ENCODE measurements around the gene PRMT2.
"Not testable (repeated sequence)": the region's sequence is repeated elsewhere in the genome, so short reads cannot be mapped to it uniquely, and the experiment has no call there.

PRMT2 gene

GRCh38 chr21:46616656-46617055 is 18.8 kb upstream of the PRMT2 start:
- no peak for FAIRE-seq
- no peak for DNase-seq (ENCODE audit: extremely low spot score, insufficient read length, low read depth)

GRCh38 chr21:46617267-46618051 is 18.0 kb upstream of the PRMT2 start:
- no peak for DNase-seq (ENCODE audit: extremely low spot score, insufficient read length, low read depth)
- FAIRE-seq: no peak

GRCh38 chr21:46618738-46619379 is 16.6 kb upstream of the PRMT2 start:
- FAIRE-seq: no peak
- DNase-seq (ENCODE audit: extremely low spot score, insufficient read length, low read depth): no peak

GRCh38 chr21:46619846-46620245 is 15.6 kb upstream of the PRMT2 start:
- DNase-seq (ENCODE audit: extremely low spot score, insufficient read length, low read depth): no peak
- FAIRE-seq: no peak

- no peak for FAIRE-seq
Observed at GRCh38 chr21:46620846-46621245, 14.6 kb upstream of the PRMT2 start.

GRCh38 chr21:46621457-46622182 is 13.9 kb upstream of the PRMT2 start:
- FAIRE-seq: no peak
- DNase-seq (ENCODE audit: extremely low spot score, insufficient read length, low read depth): no peak

More at GRCh38 chr21:46620846-46621245, 14.6 kb upstream of the PRMT2 start:
- DNase-seq (ENCODE audit: extremely low spot score, insufficient read length, low read depth): no peak

DNA sequence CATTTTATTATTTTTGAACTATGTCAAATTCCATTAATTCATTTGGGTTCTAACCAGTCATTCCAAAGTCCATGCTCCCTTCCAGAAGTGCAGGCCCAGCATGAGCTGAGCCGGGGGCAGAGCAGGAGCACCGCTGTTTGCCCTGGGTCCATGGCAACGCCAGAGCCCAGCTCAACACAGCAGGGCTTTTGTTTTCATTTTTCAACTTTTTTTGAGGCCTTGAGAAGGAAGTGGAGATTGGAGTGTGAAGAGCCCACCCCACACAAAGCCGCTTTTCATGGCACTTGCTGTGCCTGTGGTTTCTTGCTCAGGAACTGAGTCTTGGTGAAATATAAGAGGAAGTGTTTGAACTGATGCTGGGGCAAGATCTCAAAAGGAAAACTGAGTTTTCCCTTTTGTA is 13.2 kb upstream of the PRMT2 start:
- DNase-seq (ENCODE audit: extremely low spot score, insufficient read length, low read depth): no peak

DNA sequence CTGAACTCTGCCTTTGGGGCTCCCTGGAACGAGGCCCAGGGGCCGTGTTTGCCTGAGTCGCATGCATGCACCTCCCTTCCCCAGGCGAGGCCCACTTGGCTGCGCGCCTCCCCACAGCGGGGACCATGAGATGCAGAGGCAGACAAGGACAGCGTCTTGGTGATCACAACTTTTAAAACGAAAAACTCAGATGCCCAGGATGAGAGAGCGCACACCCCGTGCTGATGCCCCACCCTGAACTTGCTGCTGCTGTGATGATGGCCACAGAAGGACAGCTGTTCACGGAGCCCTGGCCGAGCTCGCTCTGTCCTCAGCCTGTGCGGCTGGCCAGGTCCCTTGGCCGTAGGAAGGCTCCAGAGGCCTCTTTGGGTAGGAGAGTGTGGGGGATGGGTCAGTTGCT is 11.4 kb upstream of the PRMT2 start:
- FAIRE-seq (no peak), DNase-seq (ENCODE audit: extremely low spot score, insufficient read length, low read depth) (no peak)

More for the DNA sequence above, 13.2 kb upstream of the PRMT2 start:
- FAIRE-seq: no peak

DNA sequence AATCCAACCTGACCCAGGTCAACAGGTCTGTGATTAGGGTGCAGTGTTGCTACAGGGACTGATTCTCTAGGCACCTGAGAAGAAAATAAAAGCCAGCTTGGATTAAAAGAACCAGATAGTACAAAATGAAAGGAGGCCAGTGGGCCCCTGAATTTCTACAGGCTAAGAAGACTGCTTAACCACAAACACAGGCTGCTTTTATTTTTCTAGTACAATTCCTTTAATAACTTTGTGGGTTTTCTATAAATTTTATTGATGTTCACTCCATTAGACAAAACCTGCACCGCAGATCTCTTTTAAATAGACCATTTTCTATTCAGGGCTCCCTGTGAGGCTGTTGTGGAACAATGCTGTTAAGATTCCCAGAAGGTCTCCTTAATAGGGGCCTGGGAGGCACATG is 9.7 kb upstream of the PRMT2 start:
- FAIRE-seq (no peak), DNase-seq (ENCODE audit: extremely low spot score, insufficient read length, low read depth) (no peak)

DNA sequence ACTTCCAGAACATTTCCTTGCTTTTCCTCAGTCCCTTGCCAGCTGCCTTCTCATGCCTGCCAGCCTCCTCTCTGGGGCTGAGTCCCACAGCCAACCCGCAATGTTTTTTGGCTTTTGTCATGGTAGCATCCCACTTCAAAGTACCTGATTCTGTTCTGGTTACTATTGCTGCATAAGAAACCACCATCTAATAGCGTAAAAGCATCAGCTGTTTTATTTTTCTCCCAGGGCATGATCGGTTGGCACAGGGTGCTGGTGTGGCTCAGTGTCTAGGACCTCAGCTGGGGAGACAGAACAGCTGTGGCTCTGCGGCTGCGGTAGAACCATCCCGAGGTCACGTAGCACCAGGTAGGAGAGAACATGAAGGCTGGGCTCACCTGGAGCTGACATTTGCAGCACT is 8.9 kb upstream of the PRMT2 start:
- no peak for DNase-seq (ENCODE audit: extremely low spot score, insufficient read length, low read depth)
- FAIRE-seq: no peak

DNA sequence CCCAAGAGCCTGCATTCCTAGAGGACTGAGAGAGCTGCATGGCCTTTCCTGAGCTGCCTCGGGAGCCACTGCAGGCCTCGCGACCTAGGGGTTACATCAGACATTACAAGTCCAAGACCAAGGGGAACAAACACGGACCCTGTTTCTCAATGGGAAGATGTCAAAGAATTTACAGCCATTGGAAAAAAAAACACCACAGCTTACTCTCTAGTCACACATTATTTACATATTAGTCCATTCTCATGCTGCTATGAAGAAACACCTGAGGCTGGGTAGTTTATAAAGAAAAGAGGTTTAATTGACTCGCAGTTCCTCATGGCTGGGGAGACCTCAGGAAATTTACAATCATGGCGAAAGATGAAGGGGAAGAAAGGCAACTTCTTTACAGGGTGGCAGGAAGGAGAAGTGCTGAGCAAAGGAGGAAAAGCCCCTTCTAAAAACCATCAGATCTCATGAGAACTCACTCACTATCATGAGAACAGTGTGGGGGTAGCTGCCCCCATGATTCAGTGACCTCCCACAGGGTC is 8.4 kb upstream of the PRMT2 start:
- FAIRE-seq: no peak
- no peak for DNase-seq (ENCODE audit: extremely low spot score, insufficient read length, low read depth)

DNA sequence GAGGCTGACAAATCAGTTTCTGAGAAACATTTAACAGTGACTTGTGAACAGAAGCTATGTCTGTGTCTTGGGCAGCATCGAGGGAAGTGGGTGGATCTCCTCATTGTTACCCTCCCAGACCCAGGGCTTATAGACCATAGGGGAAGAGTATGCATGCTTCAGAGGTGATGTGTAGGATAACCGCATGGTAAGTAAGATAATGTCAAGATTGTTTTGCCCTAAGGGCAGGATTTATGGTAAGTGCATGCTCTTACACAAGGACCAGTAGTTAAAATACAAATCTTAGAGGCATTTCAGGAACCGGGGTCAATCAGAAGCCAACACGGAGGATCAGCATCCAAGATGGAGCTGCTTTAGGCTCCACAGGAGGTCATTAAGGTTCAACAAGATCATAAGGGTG is 7.7 kb upstream of the PRMT2 start:
- DNase-seq (ENCODE audit: extremely low spot score, insufficient read length, low read depth): no peak
- FAIRE-seq: no peak

DNA sequence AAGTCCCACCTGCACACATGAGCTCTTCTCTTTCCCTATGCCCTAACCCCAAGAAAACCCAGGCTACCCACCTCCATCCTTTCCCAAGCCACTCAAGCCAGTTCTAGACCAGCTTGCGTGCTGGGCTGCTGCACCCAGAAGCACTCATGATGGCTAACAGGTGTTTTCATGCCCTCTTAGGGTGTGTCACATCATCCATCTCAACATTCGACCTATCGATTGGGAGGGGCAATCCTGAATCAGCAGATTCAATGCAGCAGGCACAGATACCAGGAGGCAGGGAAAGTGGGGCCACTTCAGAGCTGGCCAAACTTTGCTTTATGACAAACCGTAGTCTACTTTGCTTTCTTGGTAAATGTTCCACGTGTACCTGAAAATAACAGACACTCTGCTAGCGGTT is 6.6 kb upstream of the PRMT2 start:
- DNase-seq (ENCODE audit: extremely low spot score, insufficient read length, low read depth) (no peak), FAIRE-seq (no peak)

DNA sequence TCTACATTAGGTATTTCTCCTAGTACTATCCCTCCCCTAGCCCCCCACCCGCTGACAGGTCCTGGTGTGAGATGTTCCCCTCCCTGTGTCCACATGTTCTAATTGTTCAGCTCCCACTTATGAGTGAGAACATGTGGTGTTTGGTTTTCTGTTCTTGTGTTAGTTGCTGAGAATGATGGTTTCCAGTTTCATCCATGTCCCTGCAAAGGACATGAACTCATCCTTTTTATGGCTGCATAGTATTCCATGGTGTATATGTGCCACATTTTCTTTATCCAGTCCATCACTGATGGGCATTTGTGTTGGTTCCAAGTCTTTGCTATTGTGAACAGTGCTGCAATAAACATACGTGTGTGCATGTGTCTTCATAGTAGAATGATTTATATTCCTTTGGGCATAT is 4.6 kb upstream of the PRMT2 start:
- DNase-seq (ENCODE audit: extremely low spot score, insufficient read length, low read depth); FAIRE-seq: not testable (repeated sequence)

GRCh38 chr21:46633566-46633965 is 1.9 kb upstream of the PRMT2 start:
- FAIRE-seq (no peak), DNase-seq (ENCODE audit: extremely low spot score, insufficient read length, low read depth) (no peak)

- DNase-seq (ENCODE audit: extremely low spot score, insufficient read length, low read depth) (no peak), FAIRE-seq (no peak)
Observed at GRCh38 chr21:46634427-46634826, 1.0 kb upstream of the PRMT2 start.

- DNase-seq (ENCODE audit: extremely low spot score, insufficient read length, low read depth): no peak
- no peak for FAIRE-seq
Observed at GRCh38 chr21:46634966-46635323, 529 bp upstream of the PRMT2 start.

DNA sequence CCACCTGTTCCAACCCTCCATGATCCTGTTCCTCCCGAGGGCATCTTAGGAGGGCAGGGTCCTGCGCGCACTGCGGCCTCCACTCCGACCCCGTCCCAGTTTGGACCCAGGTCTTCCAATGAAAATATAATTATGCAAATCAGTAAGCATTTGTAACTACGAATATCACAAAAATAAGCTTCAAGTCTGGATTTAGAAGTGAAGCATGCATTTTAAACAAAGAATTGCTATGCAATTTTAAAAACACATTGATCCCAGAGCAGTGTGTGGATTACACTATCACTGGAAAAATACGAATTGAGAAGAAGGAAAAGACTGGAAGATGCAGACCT is 673 bp downstream of the PRMT2 start:
- FAIRE-seq (no peak), DNase-seq (ENCODE audit: extremely low spot score, insufficient read length, low read depth) (no peak)

- FAIRE-seq (no peak), DNase-seq (ENCODE audit: extremely low spot score, insufficient read length, low read depth) (no peak)
Observed at GRCh38 chr21:46636550-46637285, 1.2 kb downstream of the PRMT2 start.

- DNase-seq (ENCODE audit: extremely low spot score, insufficient read length, low read depth): no peak
- FAIRE-seq: peak; percentile 44
Observed at GRCh38 chr21:46637952-46638746, 2.7 kb downstream of the PRMT2 start.

Measured in GM18507 (cell line).